ENCODE results near the gene NALCN. TPM values are rescaled to one million over a fixed set of nuclear protein-coding genes. Genes with fewer than 3 reads are reported as not detected.

NALCN gene
- total RNA-seq, result 10 to 100 TPM; 11.8 to 14.9 TPM
- long read RNA-seq, partial matches to known transcripts, result 3 of 10 reads
- long read RNA-seq, other reads (novel, unspliced or antisense), result 7 of 10 reads

GRCh38 chr13:101416181-101417042 is at the start of gene NALCN:
Gene NALCN, minus strand, starts transcription at chr13:101416508. Its CDS starts 17,382 bp downstream, at chr13:101399126.
- peak; percentile 27 for DNase-seq
- intact Hi-C loops (cut with DNase I), result no loop called here
- ATAC-seq, result peak; percentile 91 to 93

- ATAC-seq, result no peak
- intact Hi-C loops (cut with DNase I), result no loop called here
- no peak for DNase-seq
Measured at GRCh38 chr13:101465877-101466276, 49.6 kb upstream of the NALCN start.

GRCh38 chr13:101457176-101457575 is 40.9 kb upstream of the NALCN start:
- ATAC-seq (no peak), DNase-seq (no peak)
- intact Hi-C loops (cut with DNase I), result no loop called here

- ATAC-seq, result peak in 1 of 2 donors; percentile 84
- intact Hi-C loops (cut with DNase I), result no loop called here
- no peak for DNase-seq
Measured at GRCh38 chr13:101455863-101456262, 39.6 kb upstream of the NALCN start.

GRCh38 chr13:101454767-101455166 is 38.5 kb upstream of the NALCN start:
- ATAC-seq (no peak), DNase-seq (no peak)
- intact Hi-C loops (cut with DNase I), result no loop called here

GRCh38 chr13:101453784-101454201 is 37.5 kb upstream of the NALCN start:
- no peak for DNase-seq
- ATAC-seq, result peak; percentile 58 to 65
- intact Hi-C loops (cut with DNase I), result no loop called here

- DNase-seq, result peak; percentile 34
- ATAC-seq, result peak; percentile 48 to 71
- intact Hi-C loops (cut with DNase I), result no loop called here
Measured at GRCh38 chr13:101452519-101453485, 36.5 kb upstream of the NALCN start, which contains the start of gene ITGBL1. Gene ITGBL1, plus strand, starts transcription at chr13:101452675. Its CDS starts 159 bp downstream, at chr13:101452834.

- ATAC-seq (no peak), DNase-seq (no peak)
- intact Hi-C loops (cut with DNase I), result no loop called here
Measured at GRCh38 chr13:101451641-101452040, 35.3 kb upstream of the NALCN start.

- intact Hi-C loops (cut with DNase I), result no loop called here
- no peak for DNase-seq
- no peak for ATAC-seq
Measured at GRCh38 chr13:101450749-101451130, 34.4 kb upstream of the NALCN start.

- intact Hi-C loops (cut with DNase I), result no loop called here
- DNase-seq (no peak), ATAC-seq (peak in 1 of 2 donors; percentile 46)
Measured at GRCh38 chr13:101449790-101450748, 33.8 kb upstream of the NALCN start.

- no peak for ATAC-seq
- intact Hi-C loops (cut with DNase I), result no loop called here
- no peak for DNase-seq
Measured at GRCh38 chr13:101447852-101448251, 31.5 kb upstream of the NALCN start.

- ATAC-seq (no peak), DNase-seq (no peak)
- intact Hi-C loops (cut with DNase I), result no loop called here
Measured at GRCh38 chr13:101434486-101434885, 18.2 kb upstream of the NALCN start.

GRCh38 chr13:101433895-101434294 is 17.6 kb upstream of the NALCN start:
- no peak for ATAC-seq
- no peak for DNase-seq
- intact Hi-C loops (cut with DNase I), result no loop called here

- intact Hi-C loops (cut with DNase I), result no loop called here
- no peak for DNase-seq
- no peak for ATAC-seq
Measured at GRCh38 chr13:101429733-101430132, 13.4 kb upstream of the NALCN start.

GRCh38 chr13:101425623-101426022 is 9.3 kb upstream of the NALCN start:
- DNase-seq (no peak), ATAC-seq (no peak)
- intact Hi-C loops (cut with DNase I), result no loop called here

- intact Hi-C loops (cut with DNase I), result no loop called here
- DNase-seq (no peak), ATAC-seq (peak in 1 of 2 donors; percentile 12)
Measured at GRCh38 chr13:101425156-101425471, 8.8 kb upstream of the NALCN start.

GRCh38 chr13:101424381-101425155 is 8.3 kb upstream of the NALCN start:
- ATAC-seq (peak in 1 of 2 donors; percentile 77), DNase-seq (peak; percentile 28)
- intact Hi-C loops (cut with DNase I), result no loop called here

GRCh38 chr13:101423872-101424271 is 7.6 kb upstream of the NALCN start:
- intact Hi-C loops (cut with DNase I), result no loop called here
- ATAC-seq (no peak), DNase-seq (no peak)
